ENCODE data around the gene HS2ST1.
"Not testable (repeated sequence)": the region's sequence is repeated elsewhere in the genome, so short reads cannot be mapped to it uniquely, and the experiment has no call there.

HS2ST1 gene

GRCh38 chr1:86975993-86976550 is 61.6 kb downstream of the HS2ST1 start:
- no peak for DNase-seq

- DNase-seq = no peak
Observed at GRCh38 chr1:86976664-86977063, 62.2 kb downstream of the HS2ST1 start.

GRCh38 chr1:86981482-86982213 is 67.2 kb downstream of the HS2ST1 start:
- DNase-seq = no peak

GRCh38 chr1:86983677-86984076 is 69.2 kb downstream of the HS2ST1 start:
- DNase-seq = not testable (repeated sequence)

- DNase-seq = no peak
Observed at GRCh38 chr1:86987446-86987845, 73.0 kb downstream of the HS2ST1 start.

- no peak for DNase-seq
Observed at GRCh38 chr1:86988835-86989234, 74.4 kb downstream of the HS2ST1 start.

GRCh38 chr1:86989690-86990089 is 75.3 kb downstream of the HS2ST1 start:
- not testable (repeated sequence) for DNase-seq

GRCh38 chr1:86990826-86991225 is 76.4 kb downstream of the HS2ST1 start:
- no peak for DNase-seq

- no peak for DNase-seq
Observed at GRCh38 chr1:86991549-86992186, 77.2 kb downstream of the HS2ST1 start.

- DNase-seq = no peak
Observed at GRCh38 chr1:86992861-86993260, 78.4 kb downstream of the HS2ST1 start.

GRCh38 chr1:86993269-86993985 is 79.0 kb downstream of the HS2ST1 start:
- no peak for DNase-seq

GRCh38 chr1:86994061-86994460 is 79.6 kb downstream of the HS2ST1 start:
- no peak for DNase-seq

GRCh38 chr1:86997538-86997937 is 83.1 kb downstream of the HS2ST1 start:
- DNase-seq = no peak

- no peak for DNase-seq
Observed at GRCh38 chr1:86998280-86998679, 83.8 kb downstream of the HS2ST1 start.

- no peak for DNase-seq
Observed at GRCh38 chr1:86998727-86999126, 84.3 kb downstream of the HS2ST1 start.

GRCh38 chr1:87000460-87000859 is 86.0 kb downstream of the HS2ST1 start:
- no peak for DNase-seq

GRCh38 chr1:87004857-87005256 is 90.4 kb downstream of the HS2ST1 start:
- no peak for DNase-seq

GRCh38 chr1:87007323-87007722 is 92.9 kb downstream of the HS2ST1 start:
- DNase-seq = no peak

- DNase-seq = not testable (repeated sequence)
Observed at GRCh38 chr1:87013385-87013784, 99.0 kb downstream of the HS2ST1 start.

- DNase-seq = peak; percentile 8
Observed at GRCh38 chr1:87017998-87018672, 103.7 kb downstream of the HS2ST1 start.

- no peak for DNase-seq
Observed at GRCh38 chr1:87023326-87023725, 108.9 kb downstream of the HS2ST1 start.

- DNase-seq = peak; percentile 56
Observed at GRCh38 chr1:87024936-87025540, 110.6 kb downstream of the HS2ST1 start.

GRCh38 chr1:87027561-87027960 is 113.1 kb downstream of the HS2ST1 start:
- not testable (repeated sequence) for DNase-seq

All from NCI-H446 treated with DMSO at 0.1 percent for 48 hours (cell line).